SK-N-SH treated with all-trans-retinoic acid at 6 μM for 48 hours (cell line): ENCODE data around the gene HIF1AN.

Source experiments
- ATAC-seq: fragments of 200-7000 bp; cut with Tn5 transposase; 3 replicates; pipeline ENCODE4 v1.9.1; 2020; ENCODE audit warnings: mild to moderate bottlenecking, moderate library complexity
- BACH2 ChIP-seq: fragments of 250-450 bp; sonication (Bioruptor Pico); IDR thresholded peaks from 2 replicates; pipeline ENCODE4 v1.9.0; 2021; ENCODE audit warnings: mild to moderate bottlenecking, borderline replicate concordance
- CSDC2 ChIP-seq: fragments of 250-450 bp; sonication (Bioruptor Pico); IDR thresholded peaks from 2 replicates; pipeline ENCODE4 v1.5.0; 2020; ENCODE audit warnings: mild to moderate bottlenecking, moderate library complexity
- CSRNP3 ChIP-seq: fragments of 250-450 bp; sonication (Bioruptor Pico); IDR thresholded peaks from 2 replicates; pipeline ENCODE4 v1.5.1; 2021; ENCODE audit warnings: mild to moderate bottlenecking, moderate library complexity
- ESRRG ChIP-seq: fragments of 250-450 bp; sonication (Bioruptor Pico); IDR thresholded peaks from 2 replicates; pipeline ENCODE4 v1.6.1; 2021; ENCODE audit warnings: mild to moderate bottlenecking
- GLIS3 ChIP-seq: fragments of 250-450 bp; sonication (Bioruptor Pico); IDR thresholded peaks from 2 replicates; pipeline ENCODE4 v1.5.0; 2020; ENCODE audit warnings: mild to moderate bottlenecking, moderate library complexity
- ISL1 ChIP-seq: fragments of 250-450 bp; sonication (Bioruptor Pico); IDR thresholded peaks from 2 replicates; pipeline ENCODE4 v2.1.2; 2022; ENCODE audit warnings: mild to moderate bottlenecking, moderate library complexity
- OSR1 ChIP-seq: fragments of 250-450 bp; sonication (Bioruptor Pico); IDR thresholded peaks from 2 replicates; pipeline ENCODE4 v1.8.0; 2022; ENCODE audit warnings: moderate library complexity, mild to moderate bottlenecking, inconsistent platforms
- PPARA ChIP-seq: fragments of 250-450 bp; sonication (Bioruptor Pico); IDR thresholded peaks from 2 replicates; pipeline ENCODE4 v1.5.0; 2020; ENCODE audit warnings: mild to moderate bottlenecking, borderline replicate concordance
- RARB ChIP-seq: fragments of 250-450 bp; sonication (Bioruptor Pico); IDR thresholded peaks from 2 replicates; pipeline ENCODE4 v1.8.0; 2021; ENCODE audit warnings: mild to moderate bottlenecking, moderate library complexity
- TCF4 ChIP-seq: fragments of 250-450 bp; sonication (Bioruptor Pico); IDR thresholded peaks from 2 replicates; pipeline ENCODE4 v1.8.0; 2021; ENCODE audit warnings: mild to moderate bottlenecking, moderate library complexity, borderline replicate concordance
- TOX ChIP-seq: fragments of 250-450 bp; sonication (Bioruptor Pico); IDR thresholded peaks from 2 replicates; pipeline ENCODE4 v1.8.0; 2021; ENCODE audit warnings: mild to moderate bottlenecking, moderate library complexity, borderline replicate concordance
- ZC3H10 ChIP-seq: fragments of 250-450 bp; sonication (Bioruptor Pico); IDR thresholded peaks from 2 replicates; pipeline ENCODE4 v1.5.1; 2021; ENCODE audit warnings: mild to moderate bottlenecking, moderate library complexity
- ZFP3 ChIP-seq: fragments of 250-450 bp; sonication (Bioruptor Pico); IDR thresholded peaks from 2 replicates; pipeline ENCODE4 v1.5.0; 2020; ENCODE audit warnings: mild to moderate bottlenecking, moderate library complexity
- ZFP30 ChIP-seq: fragments of 450-650 bp; formaldehyde crosslinking; IDR thresholded peaks from 2 replicates; pipeline ENCODE4 v1.5.0; 2022; ENCODE audit warnings: mild to moderate bottlenecking, moderate library complexity
- ZNF565 ChIP-seq: fragments of 450-650 bp; formaldehyde crosslinking; conservative IDR thresholded peaks from 2 replicates; pipeline ENCODE4 v1.5.0; 2020; ENCODE audit warnings: low read depth, mild to moderate bottlenecking, moderate library complexity
- ZNF70 ChIP-seq: fragments of 450-650 bp; formaldehyde crosslinking; IDR thresholded peaks from 2 replicates; pipeline ENCODE4 v1.5.0; 2020; ENCODE audit warnings: mild to moderate bottlenecking, moderate library complexity
- ZNF8 ChIP-seq: fragments of 450-650 bp; formaldehyde crosslinking; IDR thresholded peaks from 2 replicates; pipeline ENCODE4 v1.5.0; 2020; ENCODE audit warnings: mild to moderate bottlenecking, moderate library complexity
- TF ChIP-seq, protein P1 (sequence below): fragments of 250-450 bp; sonication (Bioruptor Pico); IDR thresholded peaks from 2 replicates; pipeline ENCODE4 v1.5.0; 2020; ENCODE audit warnings: mild to moderate bottlenecking, moderate library complexity
- TF ChIP-seq, protein P2 (sequence below): fragments of 250-450 bp; sonication (Bioruptor Pico); IDR thresholded peaks from 2 replicates; pipeline ENCODE4 v1.8.0; 2020; ENCODE audit warnings: mild to moderate bottlenecking, moderate library complexity, borderline replicate concordance
- TF ChIP-seq, protein P3 (sequence below): fragments of 250-450 bp; sonication (Bioruptor Pico); IDR thresholded peaks from 2 replicates; pipeline ENCODE4 v1.8.0; 2021; ENCODE audit warnings: low read depth, mild to moderate bottlenecking, moderate library complexity, borderline replicate concordance

The HIF1AN gene

GRCh38 chr10:100544950-100545349 is 9.2 kb downstream of the HIF1AN start:
- TF ChIP-seq ISL1 (no peak), ZNF70 (CRISPR knock-in tag) (no peak), ZNF8 (CRISPR knock-in tag) (no peak), RARB (no peak), PPARA (CRISPR knock-in tag) (no peak), BACH2 (CRISPR knock-in tag) (no peak), CSDC2 (CRISPR knock-in tag) (no peak), ESRRG (CRISPR knock-in tag) (no peak), ZC3H10 (CRISPR knock-in tag) (no peak), CSRNP3 (no peak), ZFP30 (CRISPR knock-in tag) (no peak), ZFP3 (CRISPR knock-in tag) (no peak), GLIS3 (no peak), ZNF565 (CRISPR knock-in tag) (no peak), OSR1 (no peak)
- TF ChIP-seq, protein P1, sequence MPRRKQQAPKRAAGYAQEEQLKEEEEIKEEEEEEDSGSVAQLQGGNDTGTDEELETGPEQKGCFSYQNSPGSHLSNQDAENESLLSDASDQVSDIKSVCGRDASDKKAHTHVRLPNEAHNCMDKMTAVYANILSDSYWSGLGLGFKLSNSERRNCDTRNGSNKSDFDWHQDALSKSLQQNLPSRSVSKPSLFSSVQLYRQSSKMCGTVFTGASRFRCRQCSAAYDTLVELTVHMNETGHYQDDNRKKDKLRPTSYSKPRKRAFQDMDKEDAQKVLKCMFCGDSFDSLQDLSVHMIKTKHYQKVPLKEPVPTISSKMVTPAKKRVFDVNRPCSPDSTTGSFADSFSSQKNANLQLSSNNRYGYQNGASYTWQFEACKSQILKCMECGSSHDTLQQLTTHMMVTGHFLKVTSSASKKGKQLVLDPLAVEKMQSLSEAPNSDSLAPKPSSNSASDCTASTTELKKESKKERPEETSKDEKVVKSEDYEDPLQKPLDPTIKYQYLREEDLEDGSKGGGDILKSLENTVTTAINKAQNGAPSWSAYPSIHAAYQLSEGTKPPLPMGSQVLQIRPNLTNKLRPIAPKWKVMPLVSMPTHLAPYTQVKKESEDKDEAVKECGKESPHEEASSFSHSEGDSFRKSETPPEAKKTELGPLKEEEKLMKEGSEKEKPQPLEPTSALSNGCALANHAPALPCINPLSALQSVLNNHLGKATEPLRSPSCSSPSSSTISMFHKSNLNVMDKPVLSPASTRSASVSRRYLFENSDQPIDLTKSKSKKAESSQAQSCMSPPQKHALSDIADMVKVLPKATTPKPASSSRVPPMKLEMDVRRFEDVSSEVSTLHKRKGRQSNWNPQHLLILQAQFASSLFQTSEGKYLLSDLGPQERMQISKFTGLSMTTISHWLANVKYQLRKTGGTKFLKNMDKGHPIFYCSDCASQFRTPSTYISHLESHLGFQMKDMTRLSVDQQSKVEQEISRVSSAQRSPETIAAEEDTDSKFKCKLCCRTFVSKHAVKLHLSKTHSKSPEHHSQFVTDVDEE (CRISPR knock-in tag), result no peak
- TF ChIP-seq, protein P2, sequence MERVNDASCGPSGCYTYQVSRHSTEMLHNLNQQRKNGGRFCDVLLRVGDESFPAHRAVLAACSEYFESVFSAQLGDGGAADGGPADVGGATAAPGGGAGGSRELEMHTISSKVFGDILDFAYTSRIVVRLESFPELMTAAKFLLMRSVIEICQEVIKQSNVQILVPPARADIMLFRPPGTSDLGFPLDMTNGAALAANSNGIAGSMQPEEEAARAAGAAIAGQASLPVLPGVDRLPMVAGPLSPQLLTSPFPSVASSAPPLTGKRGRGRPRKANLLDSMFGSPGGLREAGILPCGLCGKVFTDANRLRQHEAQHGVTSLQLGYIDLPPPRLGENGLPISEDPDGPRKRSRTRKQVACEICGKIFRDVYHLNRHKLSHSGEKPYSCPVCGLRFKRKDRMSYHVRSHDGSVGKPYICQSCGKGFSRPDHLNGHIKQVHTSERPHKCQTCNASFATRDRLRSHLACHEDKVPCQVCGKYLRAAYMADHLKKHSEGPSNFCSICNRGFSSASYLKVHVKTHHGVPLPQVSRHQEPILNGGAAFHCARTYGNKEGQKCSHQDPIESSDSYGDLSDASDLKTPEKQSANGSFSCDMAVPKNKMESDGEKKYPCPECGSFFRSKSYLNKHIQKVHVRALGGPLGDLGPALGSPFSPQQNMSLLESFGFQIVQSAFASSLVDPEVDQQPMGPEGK (CRISPR knock-in tag), result no peak
- TF ChIP-seq, protein P3, sequence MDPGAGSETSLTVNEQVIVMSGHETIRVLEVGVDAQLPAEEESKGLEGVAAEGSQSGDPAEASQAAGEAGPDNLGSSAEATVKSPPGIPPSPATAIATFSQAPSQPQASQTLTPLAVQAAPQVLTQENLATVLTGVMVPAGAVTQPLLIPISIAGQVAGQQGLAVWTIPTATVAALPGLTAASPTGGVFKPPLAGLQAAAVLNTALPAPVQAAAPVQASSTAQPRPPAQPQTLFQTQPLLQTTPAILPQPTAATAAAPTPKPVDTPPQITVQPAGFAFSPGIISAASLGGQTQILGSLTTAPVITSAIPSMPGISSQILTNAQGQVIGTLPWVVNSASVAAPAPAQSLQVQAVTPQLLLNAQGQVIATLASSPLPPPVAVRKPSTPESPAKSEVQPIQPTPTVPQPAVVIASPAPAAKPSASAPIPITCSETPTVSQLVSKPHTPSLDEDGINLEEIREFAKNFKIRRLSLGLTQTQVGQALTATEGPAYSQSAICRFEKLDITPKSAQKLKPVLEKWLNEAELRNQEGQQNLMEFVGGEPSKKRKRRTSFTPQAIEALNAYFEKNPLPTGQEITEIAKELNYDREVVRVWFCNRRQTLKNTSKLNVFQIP (CRISPR knock-in tag), result no peak
- ATAC-seq, result no peak

DNA sequence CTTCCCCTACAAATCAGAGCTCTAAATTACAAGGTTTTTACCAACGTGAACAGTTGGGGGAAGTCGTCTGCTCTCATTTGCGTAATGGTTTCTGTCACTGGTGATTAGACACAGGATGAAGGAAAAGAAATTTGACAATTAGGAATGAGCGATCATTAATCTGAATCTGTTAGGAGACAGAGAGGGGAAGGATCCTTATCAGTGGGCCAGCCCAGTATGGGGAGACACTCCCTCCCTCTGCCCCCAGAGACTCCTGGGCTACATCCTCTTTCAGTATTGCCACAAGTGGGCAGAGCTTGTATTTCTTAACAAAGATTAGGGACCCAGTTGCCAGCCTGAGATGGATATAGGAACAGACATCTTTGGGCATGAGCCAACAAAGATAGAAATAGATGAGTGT is 15.5 kb downstream of the HIF1AN start:
- TF ChIP-seq ZFP30 (CRISPR knock-in tag) (no peak), RARB (no peak), ESRRG (CRISPR knock-in tag) (no peak), PPARA (CRISPR knock-in tag) (no peak), CSRNP3 (no peak), TOX (CRISPR knock-in tag) (no peak), TCF4 (no peak), OSR1 (no peak), CSDC2 (CRISPR knock-in tag) (no peak), ZNF565 (CRISPR knock-in tag) (no peak)
- TF ChIP-seq, protein P3 (CRISPR knock-in tag), result no peak
- TF ChIP-seq, protein P1 (CRISPR knock-in tag), result no peak
- ATAC-seq, result no peak
